OCI-M2 (cell line): ENCODE measurements around the gene OTUB1.

Experiments used
- DNase-seq: peaks from one replicate; lab custom pipeline; 2025; ENCODE audit not compliant: unreplicated experiment; lab: John Stamatoyannopoulos, UW

OTUB1 gene

GRCh38 chr11:63974259-63975143 is 11.7 kb upstream of the OTUB1 start, which contains the start of gene COX8A:
Gene COX8A, plus strand, starts transcription at chr11:63974620. Its CDS starts 61 bp downstream, at chr11:63974681.
- DNase-seq, result peak; percentile 75

DNA sequence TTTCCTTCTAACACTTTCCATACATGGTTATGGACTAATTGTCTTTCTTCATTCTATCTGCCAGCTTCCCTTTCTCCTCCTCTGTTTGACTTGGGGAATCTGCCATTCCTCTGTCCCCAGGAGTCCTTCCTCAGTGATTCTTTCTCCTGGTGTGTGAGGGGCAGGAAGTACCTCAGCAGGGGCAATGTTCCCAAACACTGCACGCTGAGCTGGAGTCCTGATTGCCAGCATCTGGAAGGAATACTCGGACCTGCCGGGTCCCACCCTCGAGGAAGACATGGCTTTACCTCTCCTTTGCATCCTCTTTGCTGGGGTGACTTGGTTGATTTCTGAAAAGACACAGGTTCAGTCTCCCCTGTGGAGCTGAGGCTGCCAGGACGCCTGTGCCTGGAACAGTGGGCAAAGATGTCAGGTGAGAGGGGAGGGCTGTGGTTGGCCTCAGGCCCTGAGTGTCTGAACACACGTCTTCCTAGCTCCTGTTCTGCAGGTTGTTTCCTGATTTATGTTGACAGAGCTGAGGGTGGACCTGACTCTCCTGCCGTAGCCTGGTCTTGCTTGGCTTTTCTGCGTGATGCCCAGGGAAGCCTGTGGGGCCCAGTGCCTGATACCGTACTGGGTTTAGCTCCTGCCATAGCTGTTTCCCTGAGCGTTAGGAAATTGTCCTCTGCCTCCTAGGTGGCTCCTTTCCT is 7.5 kb upstream of the OTUB1 start:
- DNase-seq, result no peak

DNA sequence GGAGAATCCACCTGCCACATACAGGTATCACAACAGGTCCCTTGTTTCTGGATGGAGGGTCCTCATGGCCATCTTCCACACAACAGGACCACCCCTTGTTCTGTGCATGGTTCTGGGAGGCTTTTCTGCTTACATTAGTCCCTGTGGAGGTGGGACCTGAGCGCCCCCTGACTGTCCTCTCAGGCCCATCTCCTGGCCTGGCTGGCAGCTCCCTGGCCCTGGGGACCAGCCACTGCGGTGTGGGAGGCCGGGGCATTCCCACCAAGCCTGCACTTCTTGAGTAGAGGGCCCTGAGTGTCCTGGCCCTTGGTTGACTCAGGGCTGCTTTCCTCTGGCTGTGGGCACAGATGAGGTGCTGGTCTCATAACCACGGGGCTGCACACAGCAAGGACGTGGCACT is 6.8 kb upstream of the OTUB1 start:
- DNase-seq, result no peak

GRCh38 chr11:63985812-63986155 is 454 bp upstream of the OTUB1 start:
- DNase-seq, result no peak

DNA sequence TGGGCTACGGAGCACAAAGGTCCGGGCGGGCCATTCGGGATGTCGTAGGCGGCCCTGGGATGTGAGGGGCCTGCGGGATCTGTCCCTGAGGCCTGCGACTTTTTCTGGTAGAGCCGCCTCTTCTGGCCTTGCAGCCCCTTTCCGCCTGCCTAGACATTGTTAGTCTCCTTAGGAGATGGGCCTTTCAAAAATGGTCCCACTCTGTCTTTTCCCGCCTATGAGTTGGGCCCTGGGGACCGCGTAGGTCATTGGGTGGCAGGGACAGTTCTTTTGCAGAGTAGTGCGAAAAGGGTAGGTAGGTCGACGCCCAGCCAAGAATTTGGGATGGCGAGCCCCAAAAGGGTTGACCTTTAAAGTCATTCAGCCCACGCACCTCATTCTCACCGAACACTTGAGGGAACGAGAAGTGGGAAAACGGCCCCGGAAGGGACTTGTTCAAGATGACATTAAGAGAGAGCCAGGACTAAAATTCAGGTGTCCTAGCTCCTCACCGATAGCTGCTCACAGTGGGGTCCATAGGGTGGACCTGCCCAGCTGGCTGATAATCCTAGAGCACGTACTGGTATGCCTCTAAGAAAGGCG is 785 bp downstream of the OTUB1 start:
- no peak for DNase-seq

DNA sequence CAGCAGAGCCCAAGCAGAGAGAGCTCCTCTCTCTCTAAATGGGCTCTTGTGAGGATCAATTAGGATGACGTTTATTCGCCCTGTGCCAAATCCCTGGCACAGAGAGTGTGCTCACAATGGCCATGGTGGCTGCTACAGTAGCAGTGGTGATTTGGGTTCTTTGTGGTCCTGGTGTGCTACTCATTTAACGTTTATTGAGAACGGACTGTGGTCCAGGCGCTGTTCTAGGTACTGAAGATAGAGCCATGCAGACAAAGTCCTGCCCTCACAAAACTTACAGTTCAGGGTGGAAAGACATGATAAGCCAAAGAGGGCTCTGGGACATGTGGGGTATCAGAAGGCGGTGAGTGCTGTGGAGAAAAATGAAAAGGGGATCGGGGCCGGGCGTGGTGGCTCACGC is 5.3 kb downstream of the OTUB1 start:
- DNase-seq, result no peak

DNA sequence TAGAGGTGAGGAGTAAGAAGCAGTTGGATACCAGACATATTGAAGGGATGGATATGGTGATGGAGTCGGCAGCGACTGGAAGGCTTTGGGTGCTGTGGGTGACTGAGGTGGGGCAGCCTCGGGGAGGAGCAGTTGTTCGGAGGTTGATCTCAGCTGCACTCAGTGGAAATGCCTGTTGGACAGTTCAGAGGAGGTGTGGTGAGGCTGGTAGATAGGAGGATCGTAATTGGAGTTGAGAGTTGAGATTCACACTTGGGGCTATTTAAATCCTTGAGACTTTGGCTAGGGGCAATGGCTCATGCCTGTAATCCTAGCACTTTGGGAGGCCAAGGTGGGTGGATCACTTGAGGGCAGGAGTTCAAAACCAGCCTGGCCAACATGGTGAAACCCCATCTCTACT is 6.9 kb downstream of the OTUB1 start:
- no peak for DNase-seq

GRCh38 chr11:63993993-63994392 is 7.8 kb downstream of the OTUB1 start:
- no peak for DNase-seq

DNA sequence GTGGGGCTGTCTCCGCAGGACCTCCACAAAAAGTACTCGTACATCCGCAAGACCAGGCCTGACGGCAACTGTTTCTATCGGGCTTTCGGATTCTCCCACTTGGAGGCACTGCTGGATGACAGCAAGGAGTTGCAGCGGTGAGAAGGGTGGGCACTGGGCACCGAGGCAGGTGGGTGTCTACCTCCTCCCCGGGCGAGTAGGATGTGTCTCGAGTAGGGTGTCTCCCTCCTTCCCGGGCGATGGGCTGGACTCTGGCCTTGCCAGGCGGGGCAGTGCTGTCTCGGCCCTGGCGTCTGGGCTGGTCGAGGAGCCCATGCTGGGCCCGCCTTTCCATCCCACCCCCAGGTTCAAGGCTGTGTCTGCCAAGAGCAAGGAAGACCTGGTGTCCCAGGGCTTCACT is 10.3 kb downstream of the OTUB1 start:
- no peak for DNase-seq

- no peak for DNase-seq
Observed at GRCh38 chr11:63997104-63997700, 11.0 kb downstream of the OTUB1 start.

DNA sequence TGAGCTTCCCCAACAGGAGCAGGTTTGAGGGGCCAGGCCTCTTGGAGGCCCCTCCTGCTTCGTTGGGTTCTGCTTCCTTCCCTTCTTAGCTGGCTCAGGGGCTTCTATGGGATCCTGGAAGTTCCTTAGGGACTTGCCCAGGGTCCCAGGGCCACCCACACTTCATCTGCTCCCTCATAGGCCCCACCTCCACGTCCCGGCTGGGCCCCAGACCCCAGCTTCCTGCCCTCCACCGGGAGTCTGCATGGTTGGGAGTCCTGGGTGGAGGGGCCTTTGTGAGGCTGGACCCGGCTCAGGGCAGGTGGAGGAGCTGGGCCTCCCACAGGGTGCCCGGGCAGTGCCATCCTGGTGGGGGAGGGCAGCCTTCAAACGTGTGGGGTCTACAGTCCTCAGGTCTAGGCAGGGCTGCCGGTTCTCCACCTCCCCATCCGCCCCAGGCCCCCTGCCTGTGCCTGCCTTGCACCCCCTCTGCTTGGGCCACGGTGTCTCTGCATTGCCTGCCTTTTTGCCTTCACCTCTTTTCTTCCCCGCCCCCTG is 11.6 kb downstream of the OTUB1 start:
- no peak for DNase-seq

DNA sequence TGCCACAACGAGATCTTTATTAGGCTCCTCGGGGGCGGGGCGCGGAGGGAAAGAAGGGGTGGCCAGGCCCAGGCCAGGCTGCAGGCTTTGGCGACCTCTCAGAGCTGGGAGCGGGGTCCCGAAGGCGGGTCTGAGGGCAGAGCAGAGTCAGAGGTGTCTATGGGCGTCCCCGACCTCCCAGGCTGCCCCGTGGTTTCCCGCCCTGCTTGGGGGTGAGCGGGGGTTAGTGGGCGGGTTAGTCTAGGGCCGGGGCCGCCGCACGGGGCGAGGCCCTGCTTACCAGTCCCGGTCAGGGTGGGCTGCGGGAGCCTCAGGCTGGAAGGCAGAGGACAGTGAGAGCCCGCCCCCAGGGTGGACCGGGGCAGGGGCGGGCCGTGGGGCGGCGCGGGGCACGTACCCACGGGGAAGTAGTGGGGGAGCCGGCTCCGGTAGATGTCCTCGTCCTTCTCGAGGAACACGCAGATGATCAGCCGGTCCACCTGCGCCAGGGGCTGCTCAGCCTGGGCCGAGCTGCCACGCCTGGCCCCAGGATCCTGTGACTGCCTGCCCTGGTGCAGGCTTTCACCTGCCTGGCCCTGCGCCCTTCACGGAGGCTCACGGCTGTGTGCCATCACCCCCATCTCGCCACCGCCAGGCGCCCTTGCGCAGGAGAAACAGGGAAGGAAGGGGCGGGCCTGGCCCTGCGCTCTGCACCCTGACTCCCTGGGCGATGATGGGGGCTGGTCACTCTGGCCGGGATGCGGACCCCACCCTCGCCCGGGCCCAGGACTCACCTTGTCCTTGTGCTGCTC is 12.5 kb downstream of the OTUB1 start:
- no peak for DNase-seq

GRCh38 chr11:63999349-64000025 is 13.2 kb downstream of the OTUB1 start:
- no peak for DNase-seq

- no peak for DNase-seq
Observed at GRCh38 chr11:64000026-64000739, 13.9 kb downstream of the OTUB1 start.

- no peak for DNase-seq
Observed at GRCh38 chr11:64000740-64001483, 14.7 kb downstream of the OTUB1 start.

GRCh38 chr11:64001484-64002420 is 15.5 kb downstream of the OTUB1 start:
- DNase-seq, result no peak

DNA sequence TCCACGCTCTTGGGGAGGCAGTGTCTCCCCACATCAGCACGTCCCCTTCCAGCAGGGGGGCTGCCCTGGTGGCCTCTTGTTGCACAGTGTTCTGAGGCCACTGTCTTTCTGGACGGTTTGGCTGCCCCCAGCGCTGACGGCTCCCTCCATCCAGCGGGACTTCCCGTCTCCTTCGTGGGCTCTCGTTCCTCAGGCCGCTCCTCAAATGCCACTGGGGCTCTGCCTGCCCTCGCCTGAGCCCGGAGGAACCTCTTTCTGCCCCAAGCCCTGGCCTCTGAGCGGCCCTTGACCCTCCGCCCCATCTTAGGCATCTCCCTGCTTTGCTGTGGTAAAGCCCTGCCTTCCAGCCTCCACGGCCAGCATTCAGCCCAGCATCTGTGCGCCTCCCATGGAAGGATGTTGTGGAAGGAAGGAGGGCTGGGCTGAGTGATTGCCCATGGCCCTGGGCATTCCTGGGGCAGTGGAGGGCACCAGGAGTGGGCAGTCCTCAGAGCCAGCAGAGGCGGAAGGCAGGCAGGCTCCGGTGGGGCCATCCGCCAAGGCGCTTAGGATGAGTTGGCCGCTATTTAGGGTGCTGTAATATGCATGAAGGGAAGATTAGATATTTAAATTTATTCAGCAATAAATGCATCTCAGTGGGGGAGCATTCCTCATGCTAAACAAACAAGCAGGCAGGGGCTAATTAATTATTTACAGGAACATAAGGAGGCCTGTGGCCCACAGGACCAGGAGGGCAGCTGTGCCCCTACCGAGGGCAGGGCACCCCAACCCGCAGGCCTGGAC is 17.8 kb downstream of the OTUB1 start:
- no peak for DNase-seq
